HepG2 (cell line): ENCODE measurements around the gene NCCRP1. TPM values are rescaled to one million over a fixed set of nuclear protein-coding genes. Genes with fewer than 3 reads are reported as not detected.

Source experiments
- GTF2F1 ChIP-seq: fragments of 150-350 bp; IDR thresholded peaks from 2 replicates; pipeline ENCODE4 v1.6.1; 2014; ENCODE audit warnings: low read length
- MAX ChIP-seq: IDR thresholded peaks from 2 replicates; pipeline ENCODE4 v1.6.1; 2012; ENCODE audit warnings: inconsistent platforms
- MYC ChIP-seq: sonication (generic); formaldehyde crosslinking; IDR thresholded peaks from 2 replicates; pipeline ENCODE4 v1.9.0; 2021; ENCODE audit warnings: missing genetic modification reagents, borderline replicate concordance
- REXO4 ChIP-seq: sonication (generic); formaldehyde crosslinking; IDR thresholded peaks from 2 replicates; pipeline ENCODE4 v1.8.0; 2022; ENCODE audit warnings: missing genetic modification reagents, mild to moderate bottlenecking, borderline replicate concordance
- RFXANK ChIP-seq: IDR thresholded peaks from 2 replicates; pipeline ENCODE4 v1.6.1; 2016
- ZFP36L2 ChIP-seq: sonication (generic); formaldehyde crosslinking; IDR thresholded peaks from 2 replicates; pipeline ENCODE4 v1.4.0; 2020; ENCODE audit warnings: missing genetic modification reagents
- ZGPAT ChIP-seq: IDR thresholded peaks from 2 replicates; pipeline ENCODE4 v1.6.1; 2016; ENCODE audit warnings: mild to moderate bottlenecking
- ZNF224 ChIP-seq: sonication (generic); formaldehyde crosslinking; IDR thresholded peaks from 2 replicates; pipeline ENCODE4 v1.5.0; 2020; ENCODE audit warnings: mild to moderate bottlenecking, missing genetic modification reagents
- ZNF317 ChIP-seq: sonication (generic); formaldehyde crosslinking; IDR thresholded peaks from 2 replicates; pipeline ENCODE4 v1.5.0; 2020; ENCODE audit warnings: mild to moderate bottlenecking, missing genetic modification reagents
- ZNF674 ChIP-seq: sonication (generic); formaldehyde crosslinking; IDR thresholded peaks from 2 replicates; pipeline ENCODE4 v1.5.0; 2020; ENCODE audit warnings: low read depth, mild to moderate bottlenecking, missing genetic modification reagents
- ZNF678 ChIP-seq: sonication (generic); formaldehyde crosslinking; IDR thresholded peaks from 2 replicates; pipeline ENCODE4 v1.4.0; 2020; ENCODE audit warnings: mild to moderate bottlenecking, missing genetic modification reagents
- ZNF691 ChIP-seq: sonication (generic); formaldehyde crosslinking; IDR thresholded peaks from 2 replicates; pipeline ENCODE4 v1.4.0; 2020; ENCODE audit warnings: missing genetic modification reagents, low read depth, mild to moderate bottlenecking, borderline replicate concordance
- ZNF891 ChIP-seq: sonication (generic); formaldehyde crosslinking; IDR thresholded peaks from 2 replicates; pipeline ENCODE4 v1.5.0; 2020; ENCODE audit warnings: mild to moderate bottlenecking, missing genetic modification reagents
- polyA plus RNA-seq, 8 experiments: library from polyadenylated mRNA; depleted of rRNA in 3 of 8; stranded (reverse) in 7 of 8; unstranded in 1 of 8; fragments of >200 nt; fragmentation: Illumina TruSeq in 4 of 8; extraction: Trizol in 4 of 8; gene quantifications; 2 replicates each; pipeline versions ENCODE4 v1.2.1 to v1.2.3, GENCODE V29; 2011 to 2016; ENCODE audit warnings: low read depth in 4 of 8, missing spikeins in 1 of 8, mixed read lengths in 1 of 8; ENCODE audit not compliant: insufficient read depth in 1 of 8
- total RNA-seq, 5 experiments: library from RNA; depleted of rRNA; stranded (reverse); fragments of >200 nt; fragmentation: Illumina TruSeq; extraction: Trizol; gene quantifications; 2 replicates each; pipeline ENCODE4 v1.2.3, GENCODE V29; 2016; ENCODE audit warnings: low read depth in 1 of 5
- TF ChIP-seq, protein P1 (sequence below): sonication (generic); formaldehyde crosslinking; conservative IDR thresholded peaks from 2 replicates; pipeline ENCODE4 v1.4.0; 2020; ENCODE audit warnings: mild to moderate bottlenecking, missing genetic modification reagents, moderate library complexity
- TF ChIP-seq, protein P2 (sequence below): sonication (generic); formaldehyde crosslinking; IDR thresholded peaks from 2 replicates; pipeline ENCODE4 v1.4.0; 2020; ENCODE audit warnings: low read depth, mild to moderate bottlenecking, missing genetic modification reagents

NCCRP1 gene
- total and polyA plus RNA-seq, 2 of the 13 experiments (the other 11 are each of a cell fraction or from before 2014, with no cell fraction given) = not detected

- TF ChIP-seq, protein P1, sequence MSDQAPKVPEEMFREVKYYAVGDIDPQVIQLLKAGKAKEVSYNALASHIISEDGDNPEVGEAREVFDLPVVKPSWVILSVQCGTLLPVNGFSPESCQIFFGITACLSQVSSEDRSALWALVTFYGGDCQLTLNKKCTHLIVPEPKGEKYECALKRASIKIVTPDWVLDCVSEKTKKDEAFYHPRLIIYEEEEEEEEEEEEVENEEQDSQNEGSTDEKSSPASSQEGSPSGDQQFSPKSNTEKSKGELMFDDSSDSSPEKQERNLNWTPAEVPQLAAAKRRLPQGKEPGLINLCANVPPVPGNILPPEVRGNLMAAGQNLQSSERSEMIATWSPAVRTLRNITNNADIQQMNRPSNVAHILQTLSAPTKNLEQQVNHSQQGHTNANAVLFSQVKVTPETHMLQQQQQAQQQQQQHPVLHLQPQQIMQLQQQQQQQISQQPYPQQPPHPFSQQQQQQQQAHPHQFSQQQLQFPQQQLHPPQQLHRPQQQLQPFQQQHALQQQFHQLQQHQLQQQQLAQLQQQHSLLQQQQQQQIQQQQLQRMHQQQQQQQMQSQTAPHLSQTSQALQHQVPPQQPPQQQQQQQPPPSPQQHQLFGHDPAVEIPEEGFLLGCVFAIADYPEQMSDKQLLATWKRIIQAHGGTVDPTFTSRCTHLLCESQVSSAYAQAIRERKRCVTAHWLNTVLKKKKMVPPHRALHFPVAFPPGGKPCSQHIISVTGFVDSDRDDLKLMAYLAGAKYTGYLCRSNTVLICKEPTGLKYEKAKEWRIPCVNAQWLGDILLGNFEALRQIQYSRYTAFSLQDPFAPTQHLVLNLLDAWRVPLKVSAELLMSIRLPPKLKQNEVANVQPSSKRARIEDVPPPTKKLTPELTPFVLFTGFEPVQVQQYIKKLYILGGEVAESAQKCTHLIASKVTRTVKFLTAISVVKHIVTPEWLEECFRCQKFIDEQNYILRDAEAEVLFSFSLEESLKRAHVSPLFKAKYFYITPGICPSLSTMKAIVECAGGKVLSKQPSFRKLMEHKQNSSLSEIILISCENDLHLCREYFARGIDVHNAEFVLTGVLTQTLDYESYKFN (CRISPR knock-in tag) = peak; percentile 17; the same call in 1 of the 2 replicates
- TF ChIP-seq ZNF317 (CRISPR knock-in tag) (no peak), RFXANK (CRISPR knock-in tag) (no peak), ZNF674 (no peak), REXO4 (CRISPR knock-in tag) (no peak), MYC (CRISPR knock-in tag) (no peak), MAX (no peak; the same call in 1 of the 2 replicates), ZGPAT (CRISPR knock-in tag) (no peak), GTF2F1 (no peak), ZFP36L2 (no peak), ZNF224 (no peak), ZNF691 (CRISPR knock-in tag) (no peak), ZNF678 (CRISPR knock-in tag) (no peak), ZNF891 (CRISPR knock-in tag) (no peak)
- TF ChIP-seq, protein P2, sequence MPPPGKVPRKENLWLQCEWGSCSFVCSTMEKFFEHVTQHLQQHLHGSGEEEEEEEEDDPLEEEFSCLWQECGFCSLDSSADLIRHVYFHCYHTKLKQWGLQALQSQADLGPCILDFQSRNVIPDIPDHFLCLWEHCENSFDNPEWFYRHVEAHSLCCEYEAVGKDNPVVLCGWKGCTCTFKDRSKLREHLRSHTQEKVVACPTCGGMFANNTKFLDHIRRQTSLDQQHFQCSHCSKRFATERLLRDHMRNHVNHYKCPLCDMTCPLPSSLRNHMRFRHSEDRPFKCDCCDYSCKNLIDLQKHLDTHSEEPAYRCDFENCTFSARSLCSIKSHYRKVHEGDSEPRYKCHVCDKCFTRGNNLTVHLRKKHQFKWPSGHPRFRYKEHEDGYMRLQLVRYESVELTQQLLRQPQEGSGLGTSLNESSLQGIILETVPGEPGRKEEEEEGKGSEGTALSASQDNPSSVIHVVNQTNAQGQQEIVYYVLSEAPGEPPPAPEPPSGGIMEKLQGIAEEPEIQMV = 0 out of 2 replicates have a peak, but pooled peaks have one; percentile 30
Measured at GRCh38 chr19:39156326-39157230, 40.2 kb upstream of the NCCRP1 start (continued).
